ENCODE measurements around the gene TNFSF10. TPM values are rescaled to one million over a fixed set of nuclear protein-coding genes. Genes with fewer than 3 reads are reported as not detected.

TNFSF10 gene
- total and polyA plus RNA-seq, 10 of the 15 experiments (the other 5 are each of a cell fraction or from before 2014, with no cell fraction given): 2.1 to 12.3 (median 4.4) TPM

- no peaks in the 10 kb centered on the region for H3K79me2 ChIP-seq (ENCODE audit: control insufficient read depth, insufficient read depth, low read length)
- ATAC-seq: no peak
- H3K4me3 ChIP-seq: no peak overlapping the region
- H3K4me2 ChIP-seq (ENCODE audit: control insufficient read depth, insufficient read depth): no peak overlapping the region
- H3K9ac ChIP-seq (ENCODE audit: control insufficient read depth, insufficient read depth, low read length): no peak overlapping the region
- H2AFZ ChIP-seq (ENCODE audit: control insufficient read depth, low read depth, low read length): no peak overlapping the region
- SMC1A ChIA-PET (ENCODE audit: uncharacterized antibody, unreplicated experiment): interaction anchor here (0.6 kb wide), 1 partner anchor 120 kb away, joined by 3 read pairs; no protein-coding TSS in a partner anchor
- no TSS peak for BruUV-seq (replicated peaks)
- intact Hi-C loops (cut with micrococcal nuclease; ENCODE audit: unreplicated experiment) (loop anchor here (10.0 kb wide), 1 partner anchor 826 kb away; no protein-coding TSS in a partner anchor), in situ Hi-C loops (cut with MboI) (no loop called here)
- H3K4me1 ChIP-seq (ENCODE audit: control insufficient read depth, insufficient read depth, low read length): no peaks in the 10 kb centered on the region
- H3K36me3 ChIP-seq (ENCODE audit: control insufficient read depth in 2 of 2, insufficient read depth in 2 of 2, low read length in 1 of 2): no peaks in the 10 kb centered on the region
- H3K27me3 ChIP-seq (replicated peaks in 1 of 2; ENCODE audit: control insufficient read depth in 2 of 2, insufficient read depth in 2 of 2, low read length in 1 of 2): no peaks in the 10 kb centered on the region; a peak in 1 of 4 replicates
- no peak for DNase-seq (ENCODE audit: low read depth, low spot score)
- RAD21 ChIA-PET (ENCODE audit: unreplicated experiment): no interaction called here
- POLR2A ChIA-PET: no interaction called here
- H3K9me3 ChIP-seq (replicated peaks; ENCODE audit: control insufficient read depth, insufficient read depth, low read length): no peaks in the 10 kb centered on the region
- FAIRE-seq: no peak
- H3K27ac ChIP-seq (ENCODE audit: control insufficient read depth, insufficient read depth): no peak overlapping the region
- TF ChIP-seq CEBPB (IDR thresholded peaks at IDR 0.05; ENCODE audit: borderline replicate concordance in 1 of 2, low read depth in 2 of 2, low read length in 2 of 2): no peak
- no peak for TF ChIP-seq KLF5 (IDR thresholded peaks at IDR 0.05; ENCODE audit: partially characterized antibody)
- TF ChIP-seq CEBPZ (IDR thresholded peaks at IDR 0.05; ENCODE audit: low read depth, low read length): no peak
- TF ChIP-seq DPF2 (IDR thresholded peaks at IDR 0.05): no peak
- TF ChIP-seq ATF7 (IDR thresholded peaks at IDR 0.05; ENCODE audit: low read depth): no peak
- TF ChIP-seq ZNF622 (IDR thresholded peaks at IDR 0.05): no peak
- WGBS (ENCODE audit: insufficient coverage, insufficient replicate concordance, low lambda C conversion rate, missing lambda C conversion rate): 50% methylated on average over 1 of the region's 1 CpG
- CTCF ChIA-PET: interaction anchor here (2.1 kb wide), 1 partner anchor 9 kb away, joined by 11 read pairs; no protein-coding TSS in a partner anchor
- H4K20me1 ChIP-seq (ENCODE audit: control insufficient read depth, insufficient read depth): no peaks in the 10 kb centered on the region
These were observed 52.6 kb downstream of the TNFSF10 start for GRCh38 chr3:172470588-172470987.

All from GM12878 (cell line).